NCI-H82 treated with DMSO at 0.1 percent for 48 hours (cell line): Measurements from ENCODE around the gene GPC6.

Experiments used
- DNase-seq: peaks from one replicate; lab custom pipeline; 2025; ENCODE audit not compliant: unreplicated experiment; lab: John Stamatoyannopoulos, UW

The GPC6 gene

GRCh38 chr13:93496985-93497673 lies 270.5 kb downstream of the GPC6 start:
- DNase-seq: peak; percentile 99

GRCh38 chr13:93499991-93500390 lies 273.4 kb downstream of the GPC6 start:
- DNase-seq: no peak

- DNase-seq: no peak
These were observed 275.5 kb downstream of the GPC6 start for GRCh38 chr13:93502071-93502470.

- DNase-seq: no peak
These were observed 276.5 kb downstream of the GPC6 start for GRCh38 chr13:93502987-93503615.

- no peak for DNase-seq
These were observed 278.7 kb downstream of the GPC6 start for GRCh38 chr13:93505104-93505952.

GRCh38 chr13:93511011-93511410 lies 284.4 kb downstream of the GPC6 start:
- DNase-seq: no peak

- DNase-seq: no peak
These were observed 288.7 kb downstream of the GPC6 start for GRCh38 chr13:93515267-93515666.

GRCh38 chr13:93517658-93518057 lies 291.1 kb downstream of the GPC6 start:
- no peak for DNase-seq

- DNase-seq: no peak
These were observed 294.7 kb downstream of the GPC6 start for GRCh38 chr13:93521307-93521706.

GRCh38 chr13:93522501-93522900 lies 295.9 kb downstream of the GPC6 start:
- no peak for DNase-seq

GRCh38 chr13:93525087-93525486 lies 298.5 kb downstream of the GPC6 start:
- no peak for DNase-seq

GRCh38 chr13:93527748-93528297 lies 301.2 kb downstream of the GPC6 start:
- DNase-seq: no peak

- no peak for DNase-seq
These were observed 303.4 kb downstream of the GPC6 start for GRCh38 chr13:93529961-93530360.

- no peak for DNase-seq
These were observed 307.6 kb downstream of the GPC6 start for GRCh38 chr13:93534181-93534700.

GRCh38 chr13:93535251-93535650 lies 308.6 kb downstream of the GPC6 start:
- DNase-seq: no peak

- DNase-seq: no peak
These were observed 313.3 kb downstream of the GPC6 start for GRCh38 chr13:93539914-93540313.

- DNase-seq: no peak
These were observed 321.3 kb downstream of the GPC6 start for GRCh38 chr13:93547886-93548285.

- no peak for DNase-seq
These were observed 322.9 kb downstream of the GPC6 start for GRCh38 chr13:93549326-93550005.

- no peak for DNase-seq
These were observed 323.6 kb downstream of the GPC6 start for GRCh38 chr13:93550236-93550635.

GRCh38 chr13:93552596-93552995 lies 326.0 kb downstream of the GPC6 start:
- DNase-seq: peak; percentile 76

GRCh38 chr13:93554514-93554913 lies 327.9 kb downstream of the GPC6 start:
- no peak for DNase-seq
